GM12892 (cell line): Measurements from ENCODE around the gene EDAR.

Experiments
- POLR2A ChIP-seq: IDR thresholded peaks from 2 replicates; pipeline ENCODE4 v1.6.1; 2011; ENCODE audit warnings: low read depth, low read length, control low read depth
- TAF1 ChIP-seq: IDR thresholded peaks from 2 replicates; pipeline ENCODE4 v1.6.1; 2011; ENCODE audit warnings: low read depth, mild to moderate bottlenecking, control low read depth, low read length, borderline replicate concordance

DNA sequence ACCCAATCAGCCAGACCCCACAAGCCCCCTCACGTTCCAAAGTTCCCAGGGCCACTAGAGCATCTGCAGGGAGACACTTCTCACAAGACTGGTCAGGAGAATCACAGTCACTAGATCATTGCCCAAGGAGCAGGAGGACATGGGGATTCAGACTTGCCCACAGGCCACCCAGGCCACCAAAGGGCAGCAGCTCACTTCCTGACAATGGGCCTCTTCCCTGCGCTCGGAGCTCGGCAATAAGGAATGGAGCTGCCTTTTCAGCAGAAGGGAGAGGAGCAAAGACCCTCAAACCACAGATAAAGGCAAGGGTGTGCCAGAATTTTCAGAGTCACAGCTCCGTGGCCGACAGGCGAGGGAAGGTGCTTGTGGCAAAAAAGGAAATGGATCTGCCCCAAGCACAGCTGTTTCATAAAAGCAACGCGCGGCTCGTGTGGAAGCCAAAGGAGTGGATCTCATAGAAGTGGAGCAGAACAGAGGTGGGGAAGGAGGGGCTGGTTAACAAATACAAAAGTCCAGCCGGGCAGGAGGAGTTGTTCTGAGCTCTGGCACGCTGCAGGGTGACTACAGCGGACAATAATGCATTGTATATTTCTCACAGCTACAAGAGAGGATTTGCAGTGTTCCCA lies 72.1 kb downstream of the EDAR start:
- no peak for TF ChIP-seq POLR2A
- no peak for TF ChIP-seq TAF1
